GM12864 (cell line): Measurements from ENCODE around the gene P4HA1.
"Not testable (repeated sequence)": the region's sequence is repeated elsewhere in the genome, so short reads cannot be mapped to it uniquely, and the experiment has no call there.

Experiments
- DNase-seq: peaks from one replicate; pipeline ENCODE4 v3.0.0-alpha.2; 2011; ENCODE audit warnings: low read depth
- H3K4me3 ChIP-seq: 2 replicates; pipeline ENCODE4 v1.5.1; 2011; ENCODE audit warnings: mild to moderate bottlenecking, low read depth, low read length, control low read depth
- CTCF ChIP-seq: IDR thresholded peaks from 2 replicates; pipeline ENCODE4 v1.5.1; 2011; ENCODE audit warnings: low read depth, mild to moderate bottlenecking, moderate library complexity, low read length, control low read depth, inconsistent platforms; ENCODE audit errors: missing control alignments

The P4HA1 gene

GRCh38 chr10:73131301-73131700 is 34.6 kb upstream of the P4HA1 start:
- no peak overlapping the region for H3K4me3 ChIP-seq
- no peak for DNase-seq
- TF ChIP-seq CTCF = no peak

DNA sequence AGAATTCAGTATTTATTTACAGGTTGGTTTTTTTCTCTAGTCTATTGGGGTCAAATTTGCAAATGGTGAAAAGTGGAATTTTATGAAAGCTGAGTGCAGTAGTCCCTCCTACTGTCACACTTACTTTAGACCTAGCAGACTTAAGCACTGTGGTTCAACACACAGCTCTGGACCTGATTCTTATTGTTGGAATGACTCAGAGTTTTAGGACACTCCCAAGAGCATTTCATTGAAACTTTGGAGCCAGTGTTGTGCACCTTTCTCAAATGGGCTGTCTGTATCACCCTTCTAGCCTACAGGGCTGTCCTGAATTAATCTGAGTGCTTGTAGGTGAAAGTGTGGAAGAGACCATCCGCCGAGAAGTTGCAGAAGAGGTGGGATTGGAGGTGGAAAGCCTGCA is 29.7 kb upstream of the P4HA1 start:
- no peak for DNase-seq
- no peak for TF ChIP-seq CTCF
- no peak overlapping the region for H3K4me3 ChIP-seq

- no peak for DNase-seq
- no peak overlapping the region for H3K4me3 ChIP-seq
- TF ChIP-seq CTCF = no peak
These were observed 23.3 kb upstream of the P4HA1 start for GRCh38 chr10:73119952-73120351.

DNA sequence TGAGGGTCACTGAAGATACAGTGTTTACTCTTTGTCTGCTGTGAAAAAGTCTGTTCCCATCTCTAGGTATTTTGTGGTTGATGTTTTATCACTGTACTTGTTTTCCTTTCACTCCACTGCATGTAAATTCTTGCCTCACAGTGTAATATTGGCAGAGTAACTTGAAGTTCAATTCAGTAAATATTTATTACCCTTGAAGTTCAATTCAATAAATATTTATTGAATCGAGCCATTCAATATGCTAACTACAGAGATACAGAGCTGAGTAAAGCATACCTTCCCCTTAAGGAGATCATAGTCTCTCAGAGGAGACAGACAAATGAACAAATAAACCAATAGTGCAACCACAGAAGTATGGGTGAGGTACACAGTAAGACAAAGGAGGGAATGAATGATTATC is 22.8 kb upstream of the P4HA1 start:
- TF ChIP-seq CTCF = no peak
- no peak overlapping the region for H3K4me3 ChIP-seq

DNA sequence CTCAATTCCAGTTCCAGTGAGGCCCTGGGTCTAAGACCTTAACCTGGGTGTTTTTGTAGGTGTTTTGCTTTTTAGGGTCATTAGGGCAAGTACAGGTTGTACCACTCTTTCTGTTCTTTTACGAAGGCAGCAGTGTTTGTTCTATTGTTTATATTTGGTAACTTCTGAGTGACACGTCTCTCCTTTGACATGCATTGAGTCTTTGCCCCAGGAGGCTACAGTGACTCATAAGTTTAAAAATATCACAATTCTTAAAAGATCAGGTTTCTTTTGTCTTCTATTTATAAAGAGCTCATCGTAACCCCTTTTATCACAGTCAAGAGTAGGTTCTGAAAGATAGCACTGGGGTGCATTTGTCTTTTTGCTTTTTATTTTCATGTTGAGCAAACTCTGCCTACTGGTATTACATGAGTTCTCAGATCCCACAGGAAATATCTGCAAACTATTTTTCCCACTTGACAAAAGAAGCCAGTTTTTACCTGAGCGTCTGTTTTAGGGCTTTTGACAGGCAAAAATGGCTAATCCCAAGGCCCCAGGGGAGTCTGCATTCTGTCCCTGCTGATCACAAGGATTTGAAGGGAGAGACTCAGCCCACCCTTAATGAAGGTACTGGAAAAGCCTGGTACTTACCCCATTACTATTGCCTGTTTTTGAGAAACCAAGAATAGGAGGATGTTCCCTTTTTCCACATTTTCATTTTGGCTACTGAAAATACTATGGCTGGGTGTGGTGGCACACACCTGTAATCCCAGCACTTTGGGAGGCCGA is 21.5 kb upstream of the P4HA1 start:
- no peak overlapping the region for H3K4me3 ChIP-seq
- peak; percentile 58 for DNase-seq
- no peak for TF ChIP-seq CTCF

More for the DNA sequence above, 22.8 kb upstream of the P4HA1 start:
- no peak for DNase-seq

GRCh38 chr10:73116017-73116416 is 19.4 kb upstream of the P4HA1 start:
- no peak for DNase-seq
- no peak for TF ChIP-seq CTCF
- no peak overlapping the region for H3K4me3 ChIP-seq

GRCh38 chr10:73113551-73113950 is 16.9 kb upstream of the P4HA1 start:
- DNase-seq = no peak
- TF ChIP-seq CTCF = no peak
- H3K4me3 ChIP-seq = no peak overlapping the region

DNA sequence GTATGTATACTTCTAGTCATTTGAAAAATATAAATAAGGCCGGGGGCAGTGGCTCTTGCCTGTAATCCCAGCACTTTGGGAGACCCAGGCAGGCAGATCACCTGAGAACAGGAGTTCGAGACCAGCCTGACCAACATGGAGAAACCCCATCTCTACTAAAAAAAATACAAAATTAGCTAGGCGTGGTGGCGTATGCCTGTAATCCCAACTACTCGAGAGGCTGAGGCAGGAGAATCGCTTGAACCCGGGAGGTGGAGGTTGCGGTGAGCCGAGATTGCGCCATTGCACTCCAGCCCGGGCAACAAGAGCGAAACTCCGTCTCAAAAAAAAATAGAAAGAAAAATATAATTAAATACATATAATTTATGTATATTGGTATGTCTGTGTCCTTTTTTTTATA is 15.4 kb upstream of the P4HA1 start:
- DNase-seq, H3K4me3 ChIP-seq: not testable (repeated sequence)
